Stomach (tissue), 9 donors: ENCODE measurements around the gene MRPL14. TPM values are rescaled to one million over a fixed set of nuclear protein-coding genes. Genes with fewer than 3 reads are reported as not detected.

Experiments
- DNase-seq, 2 donors: peaks; one replicate each; pipeline versions ENCODE4 v3.0.0 to v3.0.0-alpha.2; 2013 to 2019
- H3K27ac ChIP-seq, 5 donors: fragments of 200-600 bp in 4 of 5; sonication (generic) in 4 of 5; one replicate each; pipeline ENCODE4 v1.5.1; 2013 to 2019; ENCODE audit warnings: mild to moderate bottlenecking in 1 of 5, moderate library complexity in 1 of 5
- H3K27me3 ChIP-seq, 3 donors: fragments of 200-600 bp; sonication (generic); one replicate each; pipeline ENCODE4 v1.5.1; 2017 to 2019; ENCODE audit warnings: mixed run types in 1 of 3
- H3K36me3 ChIP-seq, 4 donors: fragments of 200-600 bp; sonication (generic); 1 replicate in 3 of 4; 2 replicates in 1 of 4; pipeline ENCODE4 v1.5.1; 2016 to 2019
- H3K4me1 ChIP-seq, 4 donors: fragments of 200-600 bp; sonication (generic); one replicate each; pipeline ENCODE4 v1.5.1; 2016 to 2019
- H3K4me3 ChIP-seq, 4 donors: fragments of 200-600 bp; sonication (generic) in 3 of 4; one replicate each; pipeline ENCODE4 v1.5.1; 2016 to 2019; ENCODE audit warnings: mild to moderate bottlenecking in 1 of 4
- H3K9me3 ChIP-seq, 4 donors: fragments of 200-600 bp; sonication (generic); one replicate each; pipeline ENCODE4 v1.5.1; 2016 to 2019
- EP300 ChIP-seq: sonication (generic); formaldehyde crosslinking; IDR thresholded peaks from one replicate; pipeline ENCODE4 v1.6.1; 2017; ENCODE audit warnings: antibody characterized with exemption
- POLR2A ChIP-seq, 4 donors: fragments of 450-650 bp; IDR thresholded peaks; one replicate each; pipeline ENCODE4 v1.6.1; 2016; ENCODE audit warnings: antibody characterized with exemption in 4 of 4, control low read depth in 2 of 4, mild to moderate bottlenecking in 1 of 4, moderate library complexity in 1 of 4
- POLR2AphosphoS5 ChIP-seq, 3 donors: sonication (generic); formaldehyde crosslinking; IDR thresholded peaks; one replicate each; pipeline ENCODE4 v1.6.1; 2016; ENCODE audit warnings: antibody characterized with exemption in 3 of 3
- WGBS, 5 donors: extraction: QIAGEN DNeasy Blood & Tissue Kit in 3 of 5; methylation state at CpG; one replicate each; pipeline versions ENCODE4 v1.1.5 to v1.1.7; 2013 to 2018; 5-methylcytosine and 5-hydroxymethylcytosine counted together
- intact Hi-C: fragments of 100-400 bp; cut with DNase I; formaldehyde crosslinking; loops from one replicate; pipeline ENCODE4 v1.15.1; 2023; ENCODE audit warnings: low total_unique reads
- polyA plus RNA-seq, 3 donors: library from polyadenylated mRNA; stranded (reverse); fragments of 200-250 nt; gene quantifications; one replicate each; pipeline ENCODE4 v1.2.3, GENCODE V29; 2013
- total RNA-seq, 5 donors: library from RNA; depleted of rRNA; stranded (reverse); fragments of >200 nt; gene quantifications; one replicate each; pipeline versions ENCODE4 v1.1.0 to v1.2.3, GENCODE V29; 2014 to 2016
- TF ChIP-seq, protein P1 (sequence below), 7 experiments: fragments of 450-650 bp in 4 of 7; fragments of 200-600 bp in 3 of 7; sonication (generic) in 3 of 7; IDR thresholded peaks; one replicate each; pipeline ENCODE4 v1.5.1; 2016 to 2019; ENCODE audit warnings: antibody characterized with exemption in 7 of 7, control low read depth in 2 of 7, mild to moderate bottlenecking in 1 of 7
- donor health status: healthy with polysubstance abuse.
- donor health status: Bipolar disorder and iron deficiency.
- donor health status: healthy.

Gene MRPL14
- total and polyA plus RNA-seq, 8 donors = 17.0 to 82.3 (median 57.0) TPM

DNA sequence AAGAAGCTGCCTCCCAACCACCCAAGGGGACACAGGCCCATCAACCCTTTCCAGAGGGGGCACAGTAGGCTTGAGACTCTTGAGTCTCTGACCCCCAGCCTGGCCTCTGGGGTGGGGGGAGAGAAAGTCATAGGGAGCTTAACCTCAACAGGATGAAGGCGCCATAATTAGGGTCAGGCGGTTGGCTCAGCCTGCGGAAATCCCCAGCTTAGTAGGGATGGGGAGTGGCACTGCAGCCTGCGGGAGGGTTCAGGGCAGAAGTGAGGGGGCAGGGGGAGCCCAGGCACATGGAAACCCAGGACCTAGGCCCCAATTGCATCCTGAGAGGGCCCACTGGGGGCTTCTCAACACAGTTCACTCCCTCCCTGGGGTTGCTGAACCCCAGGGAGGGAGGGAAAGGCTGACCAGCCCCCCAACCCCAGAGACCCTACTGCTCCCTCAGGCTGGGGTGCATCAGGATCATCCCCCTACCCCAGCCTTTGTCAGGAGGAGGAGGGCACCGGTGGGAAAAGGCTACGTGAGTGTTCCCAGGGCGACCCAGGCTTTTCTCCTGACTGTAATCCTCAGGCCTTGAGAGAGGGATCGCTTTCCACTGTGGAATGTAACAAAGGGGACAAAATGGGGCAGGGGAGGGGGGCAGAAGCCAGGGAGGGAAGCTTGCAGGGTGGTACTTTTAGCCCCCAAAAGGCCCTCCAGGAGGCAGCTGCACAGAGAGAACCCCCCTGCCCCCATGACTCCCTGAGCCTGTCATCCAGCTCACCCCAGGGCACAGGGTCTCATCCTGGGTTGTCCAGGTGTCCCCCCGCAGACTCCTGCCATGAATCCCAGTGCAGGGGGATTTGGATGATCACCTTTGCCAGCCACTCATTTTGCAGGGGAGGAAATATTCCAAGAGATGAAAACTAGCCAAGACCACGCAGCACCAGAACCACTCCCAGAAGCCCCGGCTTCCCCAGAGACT, 46.4 kb downstream of the MRPL14 start:
- Histone ChIP-seq H3K4me3 (no peak overlapping the region), H3K27ac (no peak overlapping the region), H3K36me3 (no peaks in the 10 kb centered on the region), H3K4me1 (peaks cover 10 to 22% (median 20%) of the 10 kb centered on the region in 4 donors), H3K27me3 (peaks cover 0 to 20% (median 0%) of the 10 kb centered on the region in 3 donors), H3K9me3 (no peaks in the 10 kb centered on the region)
- TF ChIP-seq POLR2AphosphoS5 (IDR thresholded peaks at IDR 0.05) (no peak), EP300 (no peak), POLR2A (IDR thresholded peaks at IDR 0.05) (no peak)
- TF ChIP-seq, protein P1, sequence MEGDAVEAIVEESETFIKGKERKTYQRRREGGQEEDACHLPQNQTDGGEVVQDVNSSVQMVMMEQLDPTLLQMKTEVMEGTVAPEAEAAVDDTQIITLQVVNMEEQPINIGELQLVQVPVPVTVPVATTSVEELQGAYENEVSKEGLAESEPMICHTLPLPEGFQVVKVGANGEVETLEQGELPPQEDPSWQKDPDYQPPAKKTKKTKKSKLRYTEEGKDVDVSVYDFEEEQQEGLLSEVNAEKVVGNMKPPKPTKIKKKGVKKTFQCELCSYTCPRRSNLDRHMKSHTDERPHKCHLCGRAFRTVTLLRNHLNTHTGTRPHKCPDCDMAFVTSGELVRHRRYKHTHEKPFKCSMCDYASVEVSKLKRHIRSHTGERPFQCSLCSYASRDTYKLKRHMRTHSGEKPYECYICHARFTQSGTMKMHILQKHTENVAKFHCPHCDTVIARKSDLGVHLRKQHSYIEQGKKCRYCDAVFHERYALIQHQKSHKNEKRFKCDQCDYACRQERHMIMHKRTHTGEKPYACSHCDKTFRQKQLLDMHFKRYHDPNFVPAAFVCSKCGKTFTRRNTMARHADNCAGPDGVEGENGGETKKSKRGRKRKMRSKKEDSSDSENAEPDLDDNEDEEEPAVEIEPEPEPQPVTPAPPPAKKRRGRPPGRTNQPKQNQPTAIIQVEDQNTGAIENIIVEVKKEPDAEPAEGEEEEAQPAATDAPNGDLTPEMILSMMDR (IDR thresholded peaks at IDR 0.05) = no peak
- no peak for DNase-seq
- WGBS, 5 donors = 78 to 83% (median 80%) methylated on average over 9 to 11 of the region's 11 CpGs
- intact Hi-C loops = no loop called here

GRCh38 chr6:44079672-44080071, 47.6 kb downstream of the MRPL14 start:
- no peaks in the 10 kb centered on the region for H3K36me3 ChIP-seq
- TF ChIP-seq POLR2A (IDR thresholded peaks at IDR 0.05) (no peak), POLR2AphosphoS5 (IDR thresholded peaks at IDR 0.05) (no peak), EP300 (no peak)
- TF ChIP-seq, protein P1 (IDR thresholded peaks at IDR 0.05) = no peak
- no peak overlapping the region for H3K27ac ChIP-seq
- peaks cover 10 to 33% (median 22%) of the 10 kb centered on the region in 4 donors for H3K4me1 ChIP-seq
- intact Hi-C loops = loop anchor here (5.0 kb wide), 2 partner anchors 312 to 412 kb away; no protein-coding TSS in a partner anchor
- H3K4me3 ChIP-seq = no peak overlapping the region
- WGBS, 5 donors = 78 to 100% (median 82%) methylated on average over 1 to 3 of the region's 3 CpGs
- no peaks in the 10 kb centered on the region for H3K9me3 ChIP-seq
- DNase-seq = no peak
- H3K27me3 ChIP-seq = peaks cover 0 to 23% (median 0%) of the 10 kb centered on the region in 3 donors

DNA sequence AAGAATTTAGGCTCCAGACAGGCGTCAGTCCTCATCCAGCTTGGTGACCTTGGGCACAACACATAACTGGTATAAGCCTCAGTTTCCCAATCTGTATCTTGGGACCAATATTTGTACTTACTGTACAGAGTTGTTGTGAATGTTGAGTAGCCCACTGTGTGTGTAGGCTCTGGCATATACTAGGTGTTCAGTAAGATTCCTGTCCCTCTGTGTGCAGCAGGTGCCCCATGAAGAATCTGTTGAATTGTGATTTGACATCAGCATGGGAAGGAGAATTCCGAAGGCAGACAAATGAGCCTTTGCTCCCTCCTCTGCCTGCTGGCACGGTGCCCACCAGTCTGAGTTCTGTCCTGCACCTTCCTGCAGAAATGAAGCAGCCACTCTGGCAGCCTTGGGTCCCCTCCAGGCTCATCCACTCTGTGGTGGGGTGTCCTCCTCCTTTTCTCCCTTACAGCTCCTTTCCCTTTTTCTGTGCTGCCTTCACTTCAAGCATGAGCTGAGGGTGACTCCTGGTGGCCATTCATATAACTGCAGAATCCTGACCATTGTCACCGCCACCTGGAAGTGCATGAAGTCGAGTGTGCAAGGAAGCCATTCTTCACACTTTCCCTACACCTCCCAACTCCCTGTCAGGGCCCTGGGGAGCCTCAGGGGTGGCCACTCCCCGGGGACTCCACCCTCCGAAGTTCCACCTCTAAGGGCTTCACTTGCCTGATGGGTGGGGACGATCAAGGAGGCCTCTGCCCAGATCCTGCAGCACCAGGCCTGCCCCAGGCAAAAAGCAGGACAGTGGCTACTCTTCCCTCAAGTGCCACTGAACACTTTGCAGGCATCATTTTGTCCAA, 48.2 kb downstream of the MRPL14 start:
- Histone ChIP-seq H3K27ac (no peak overlapping the region), H3K36me3 (no peaks in the 10 kb centered on the region), H3K4me3 (no peak overlapping the region), H3K27me3 (peaks cover 0 to 26% (median 0%) of the 10 kb centered on the region in 3 donors), H3K9me3 (no peaks in the 10 kb centered on the region), H3K4me1 (peaks cover 14 to 39% (median 28%) of the 10 kb centered on the region in 4 donors)
- intact Hi-C loops = loop anchor here (5.0 kb wide), 2 partner anchors 312 to 412 kb away; no protein-coding TSS in a partner anchor
- no peak for TF ChIP-seq EP300
- TF ChIP-seq POLR2AphosphoS5 (IDR thresholded peaks at IDR 0.05) = peak in 1 of 3 donors; percentile 62
- TF ChIP-seq POLR2A (IDR thresholded peaks at IDR 0.05) = no peak
- TF ChIP-seq, protein P1 (IDR thresholded peaks at IDR 0.05) = peak in 6 of 7 experiments; percentile 48 to 98 (median 92)
- peak; percentile 82 to 92 for DNase-seq
- 10 to 21% (median 17%) methylated on average over 8 of the region's 8 CpGs for WGBS, 5 donors
